Spleen (tissue), 11 donors: ENCODE results near the gene P2RY2. TPM values are rescaled to one million over a fixed set of nuclear protein-coding genes. Genes with fewer than 3 reads are reported as not detected.

ENCODE experiments used
- DNase-seq: peaks from one replicate; pipeline ENCODE4 v3.0.0-alpha.2; 2020
- H3K27ac ChIP-seq, 8 donors: fragments of 200-600 bp; sonication (generic) in 7 of 8; 1 replicate in 4 of 8; 2 replicates in 4 of 8; pipeline versions ENCODE4 v1.5.0 to v1.8.0; 2016 to 2021; ENCODE audit warnings: inconsistent platforms in 4 of 8, mild to moderate bottlenecking in 4 of 8, moderate library complexity in 1 of 8
- H3K27me3 ChIP-seq, 7 donors: fragments of 200-600 bp; sonication (generic) in 6 of 7; replicated peaks in 1 of 7; 1 replicate in 4 of 7; 2 replicates in 3 of 7; pipeline versions ENCODE4 v1.5.0 to v1.8.0; 2016 to 2021; ENCODE audit warnings: inconsistent platforms in 3 of 7, mild to moderate bottlenecking in 1 of 7
- H3K36me3 ChIP-seq, 6 donors: fragments of 200-600 bp; sonication (generic) in 5 of 6; 1 replicate in 4 of 6; 2 replicates in 2 of 6; pipeline versions ENCODE4 v1.5.0 to v1.8.0; 2016 to 2021; ENCODE audit warnings: inconsistent platforms in 2 of 6
- H3K4me1 ChIP-seq, 6 donors: fragments of 200-600 bp; sonication (generic) in 5 of 6; 1 replicate in 3 of 6; 2 replicates in 3 of 6; pipeline versions ENCODE4 v1.5.0 to v1.8.0; 2016 to 2021; ENCODE audit warnings: inconsistent platforms in 3 of 6
- H3K4me3 ChIP-seq, 8 donors: fragments of 200-600 bp; sonication (generic) in 7 of 8; 1 replicate in 4 of 8; 2 replicates in 4 of 8; pipeline versions ENCODE4 v1.5.0 to v1.8.0; 2016 to 2021; ENCODE audit warnings: inconsistent platforms in 4 of 8, mild to moderate bottlenecking in 4 of 8, moderate library complexity in 2 of 8
- H3K9me3 ChIP-seq, 8 donors: fragments of 200-600 bp; sonication (generic) in 7 of 8; 1 replicate in 4 of 8; 2 replicates in 4 of 8; pipeline versions ENCODE4 v1.5.0 to v1.8.0; 2016 to 2021; ENCODE audit warnings: inconsistent platforms in 4 of 8
- POLR2A ChIP-seq, 3 donors: fragments of 450-650 bp; IDR thresholded peaks; one replicate each; pipeline ENCODE4 v1.5.1; 2017; ENCODE audit warnings: antibody characterized with exemption in 3 of 3, mild to moderate bottlenecking in 1 of 3
- POLR2AphosphoS5 ChIP-seq, 3 donors: sonication (generic); formaldehyde crosslinking; IDR thresholded peaks; one replicate each; pipeline ENCODE4 v1.5.1; 2017; ENCODE audit warnings: antibody characterized with exemption in 3 of 3
- WGBS, 5 donors: extraction: QIAGEN DNeasy Blood & Tissue Kit in 3 of 5; methylation state at CpG; one replicate each; pipeline versions ENCODE4 v1.1.5 to v1.1.7; 2013 to 2018; 5-methylcytosine and 5-hydroxymethylcytosine counted together
- intact Hi-C: fragments of 100-400 bp; cut with DNase I; formaldehyde crosslinking; loops from one replicate; pipeline ENCODE4 v1.15.0; 2023; ENCODE audit warnings: low total_unique reads
- polyA plus RNA-seq, 3 donors: library from polyadenylated mRNA; stranded (reverse); fragments of 200-250 nt; gene quantifications; one replicate each; pipeline ENCODE4 v1.2.1, GENCODE V29; 2013
- total RNA-seq, 7 donors: library from RNA; depleted of rRNA in 3 of 7; stranded (reverse); fragments of >200 nt in 3 of 7; fragmentation: NEBNext Ultra II Directional in 4 of 7; extraction: Animal tissue kit (Norgen Biotek cat#: 25700) in 4 of 7; gene quantifications; one replicate each; pipeline versions ENCODE4 v1.1.0 to v1.2.1, GENCODE V29; 2016 to 2021
- TF ChIP-seq, protein P1 (sequence below), 11 experiments: fragments of 200-600 bp in 7 of 11; fragments of 450-650 bp in 4 of 11; sonication (generic) in 4 of 11; IDR thresholded peaks in 8 of 11; conservative IDR thresholded peaks in 3 of 11; 1 replicate in 7 of 11; 2 replicates in 4 of 11; pipeline versions ENCODE4 v1.4.0 to v1.8.0; 2016 to 2021; ENCODE audit warnings: antibody characterized with exemption in 11 of 11, inconsistent platforms in 4 of 11, mild to moderate bottlenecking in 1 of 11
- donor health status: healthy with polysubstance abuse.
- donor health status: DM: no; HTN: no; CAD: no; lungs with moderate emphysema.
- donor health status: DM: no; HTN: no; CAD: no.
- donor health status: Bipolar disorder and iron deficiency.
- donor health status: healthy.
- donor health status: DM: no; HTN: no; CAD: no.
- donor health status: DM: yes; HTN: yes; CAD: no.

P2RY2 gene
- total and polyA plus RNA-seq, 10 donors: 0.99 to 17.5 (median 10.7) TPM

DNA sequence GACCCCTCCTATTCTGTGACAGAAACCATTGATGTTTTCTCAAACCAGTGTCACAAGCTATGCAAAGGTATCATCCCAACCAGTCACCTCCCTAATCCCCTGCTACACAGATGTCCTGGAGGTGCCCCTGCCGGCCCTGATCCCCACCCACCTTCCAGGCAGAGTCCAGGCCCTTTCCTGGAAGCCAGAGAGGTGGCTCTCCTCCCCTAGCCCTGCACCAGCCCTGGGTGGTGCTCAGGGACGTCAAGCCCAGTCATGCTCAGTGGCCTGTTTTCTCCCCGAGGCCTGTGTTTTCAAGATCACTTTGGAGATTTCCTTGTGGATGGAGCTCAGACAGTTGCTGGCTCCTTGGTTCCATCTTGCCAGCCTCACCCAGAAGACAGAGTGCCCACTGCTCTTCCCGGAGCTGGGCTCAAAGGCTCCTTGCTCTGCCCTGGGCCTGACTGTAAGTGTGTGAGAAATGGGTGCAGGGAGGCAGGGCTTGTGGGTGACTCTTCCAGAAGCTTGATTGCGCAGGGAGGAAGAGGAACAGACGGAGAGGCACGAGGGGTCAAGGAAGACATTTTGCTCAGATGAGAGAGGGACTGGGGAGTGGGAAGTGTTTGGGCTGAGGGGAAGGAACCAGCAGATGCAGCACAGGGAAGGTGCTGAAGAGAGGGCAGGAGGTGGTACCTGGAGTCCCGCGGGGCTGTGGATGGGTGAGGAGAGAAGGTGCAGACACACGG lies 65.4 kb downstream of the P2RY2 start:
- 69 to 82% (median 72%) methylated on average over 10 of the region's 10 CpGs for WGBS, 5 donors
- Histone ChIP-seq H3K4me3 (no peak overlapping the region), H3K4me1 (peaks cover 16 to 96% (median 66%) of the 10 kb centered on the region in 6 donors), H3K27me3 (no peaks in the 10 kb centered on the region), H3K36me3 (peaks cover 0 to 20% (median 0%) of the 10 kb centered on the region in 6 donors), H3K27ac (peak overlapping the region in 5 of 8 donors; percentile 15 to 68 (median 50)), H3K9me3 (no peaks in the 10 kb centered on the region)
- DNase-seq: peak; percentile 58
- TF ChIP-seq, protein P1, sequence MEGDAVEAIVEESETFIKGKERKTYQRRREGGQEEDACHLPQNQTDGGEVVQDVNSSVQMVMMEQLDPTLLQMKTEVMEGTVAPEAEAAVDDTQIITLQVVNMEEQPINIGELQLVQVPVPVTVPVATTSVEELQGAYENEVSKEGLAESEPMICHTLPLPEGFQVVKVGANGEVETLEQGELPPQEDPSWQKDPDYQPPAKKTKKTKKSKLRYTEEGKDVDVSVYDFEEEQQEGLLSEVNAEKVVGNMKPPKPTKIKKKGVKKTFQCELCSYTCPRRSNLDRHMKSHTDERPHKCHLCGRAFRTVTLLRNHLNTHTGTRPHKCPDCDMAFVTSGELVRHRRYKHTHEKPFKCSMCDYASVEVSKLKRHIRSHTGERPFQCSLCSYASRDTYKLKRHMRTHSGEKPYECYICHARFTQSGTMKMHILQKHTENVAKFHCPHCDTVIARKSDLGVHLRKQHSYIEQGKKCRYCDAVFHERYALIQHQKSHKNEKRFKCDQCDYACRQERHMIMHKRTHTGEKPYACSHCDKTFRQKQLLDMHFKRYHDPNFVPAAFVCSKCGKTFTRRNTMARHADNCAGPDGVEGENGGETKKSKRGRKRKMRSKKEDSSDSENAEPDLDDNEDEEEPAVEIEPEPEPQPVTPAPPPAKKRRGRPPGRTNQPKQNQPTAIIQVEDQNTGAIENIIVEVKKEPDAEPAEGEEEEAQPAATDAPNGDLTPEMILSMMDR (IDR thresholded peaks at IDR 0.05 in 8 of 11, conservative IDR thresholded peaks at IDR 0.05 in 3 of 11): no peak
- TF ChIP-seq POLR2A (IDR thresholded peaks at IDR 0.05): no peak
- peak in 1 of 3 donors; percentile 29 for TF ChIP-seq POLR2AphosphoS5 (IDR thresholded peaks at IDR 0.05)
- intact Hi-C loops: no loop called here

DNA sequence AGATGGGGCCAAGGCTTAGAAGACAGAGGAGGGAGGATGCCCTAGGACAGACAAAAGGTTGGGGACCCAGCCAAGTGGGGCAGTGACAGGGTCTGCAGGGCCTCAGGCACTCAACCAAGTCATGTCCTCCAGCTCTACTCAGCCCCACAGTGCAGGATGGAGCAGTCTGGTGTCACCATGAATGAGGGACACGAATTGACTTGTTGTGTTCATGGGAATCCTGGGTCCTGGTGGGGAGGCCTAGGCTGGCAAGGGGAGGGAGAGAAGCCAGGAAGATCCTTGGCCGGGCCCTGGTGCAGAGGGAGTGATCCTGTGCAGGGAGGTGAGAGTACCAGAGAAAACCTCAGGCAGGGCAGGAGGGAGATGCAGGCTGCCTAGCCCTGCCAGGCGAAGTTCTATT lies 66.0 kb downstream of the P2RY2 start:
- Histone ChIP-seq H3K4me3 (no peak overlapping the region), H3K27ac (peak overlapping the region in 4 of 8 donors; percentile 34 to 68 (median 56)), H3K27me3 (no peaks in the 10 kb centered on the region), H3K9me3 (no peaks in the 10 kb centered on the region), H3K36me3 (peaks cover 0 to 19% (median 0%) of the 10 kb centered on the region in 6 donors), H3K4me1 (peaks cover 22 to 100% (median 73%) of the 10 kb centered on the region in 6 donors)
- intact Hi-C loops: no loop called here
- DNase-seq: peak; percentile 46
- 83 to 92% (median 88%) methylated on average over 3 of the region's 3 CpGs for WGBS, 5 donors
- TF ChIP-seq, protein P1 (IDR thresholded peaks at IDR 0.05 in 8 of 11, conservative IDR thresholded peaks at IDR 0.05 in 3 of 11): no peak
- TF ChIP-seq POLR2A (IDR thresholded peaks at IDR 0.05) (no peak), POLR2AphosphoS5 (IDR thresholded peaks at IDR 0.05) (no peak)

DNA sequence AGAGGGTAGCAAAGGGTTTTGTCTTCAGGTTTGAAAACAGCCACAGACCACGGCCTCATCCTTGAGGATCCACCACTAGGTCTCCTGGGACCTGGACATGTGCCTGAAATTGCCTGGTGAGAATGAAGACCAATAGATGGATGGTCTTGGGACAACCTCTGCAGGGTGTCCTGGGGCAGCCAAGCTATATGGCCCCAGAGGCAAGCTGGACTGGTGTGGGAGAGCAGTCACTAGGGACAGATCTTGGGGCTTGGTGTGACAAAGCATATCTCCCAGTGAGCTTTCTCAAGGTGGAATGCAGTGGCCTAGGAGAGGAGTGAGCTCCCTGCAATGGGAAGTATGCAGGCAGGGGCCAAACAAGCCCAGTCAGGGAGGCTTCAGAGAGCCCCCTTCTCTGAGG lies 67.6 kb downstream of the P2RY2 start:
- peak overlapping the region in 4 of 8 donors; percentile 22 to 88 (median 63) for H3K27ac ChIP-seq
- H3K9me3 ChIP-seq: no peaks in the 10 kb centered on the region
- H3K4me3 ChIP-seq: no peak overlapping the region
- DNase-seq: peak; percentile 47
- TF ChIP-seq, protein P1 (IDR thresholded peaks at IDR 0.05 in 8 of 11, conservative IDR thresholded peaks at IDR 0.05 in 3 of 11): no peak
- no peak for TF ChIP-seq POLR2A (IDR thresholded peaks at IDR 0.05)
- TF ChIP-seq POLR2AphosphoS5 (IDR thresholded peaks at IDR 0.05): no peak
- 69 to 90% (median 81%) methylated on average over 1 of the region's 1 CpG for WGBS, 5 donors
- no peaks in the 10 kb centered on the region for H3K27me3 ChIP-seq
- peaks cover 32 to 100% (median 83%) of the 10 kb centered on the region in 6 donors for H3K4me1 ChIP-seq
- intact Hi-C loops: no loop called here
- H3K36me3 ChIP-seq: peaks cover 0 to 13% (median 0%) of the 10 kb centered on the region in 6 donors

Other genes with a start within 250 kb of the P2RY2 start
- gene FCHSD2, start 76.0 kb upstream of the P2RY2 start, total RNA-seq: 100 to 1,000 TPM in 4 of 7 donors, 10 to 100 TPM in 3; 66.1 to 129 (median 110) TPM
- gene FCHSD2, start 76.0 kb upstream of the P2RY2 start, polyA plus RNA-seq: 10 to 100 TPM; 30.2 to 35.0 (median 32.2) TPM
- gene P2RY6, start 54.1 kb downstream of the P2RY2 start, total RNA-seq: 100 to 1,000 TPM in 1 of 7 donors, 10 to 100 TPM in 6; 41.1 to 109 (median 63.9) TPM
- 10 to 100 TPM in 2 of 3 donors, 1 to 10 TPM in 1; 8.2 to 25.2 (median 10.6) TPM for gene P2RY6, start 54.1 kb downstream of the P2RY2 start, polyA plus RNA-seq
- 10 to 100 TPM; 21.5 to 48.5 (median 41.6) TPM for gene ARHGEF17, start 90.0 kb downstream of the P2RY2 start, total RNA-seq
- 10 to 100 TPM in 1 of 3 donors, 1 to 10 TPM in 2; 5.1 to 17.0 (median 6.3) TPM for gene ARHGEF17, start 90.0 kb downstream of the P2RY2 start, polyA plus RNA-seq
- 10 to 100 TPM; 28.1 to 79.8 (median 41.3) TPM for gene RELT, start 158.1 kb downstream of the P2RY2 start, total RNA-seq
- 10 to 100 TPM; 13.5 to 28.2 (median 21.7) TPM for gene RELT, start 158.1 kb downstream of the P2RY2 start, polyA plus RNA-seq